ENCODE data around the gene BICRAL. TPM values are rescaled to one million over a fixed set of nuclear protein-coding genes. Genes with fewer than 3 reads are reported as not detected.
A peak's percentile ranks its signal among the peaks of the same experiment; 100 is the strongest.
"Not testable (repeated sequence)": the region's sequence is repeated elsewhere in the genome, so short reads cannot be mapped to it uniquely, and the experiment has no call there.

Gene BICRAL
- polyA plus RNA-seq, 3 donors from 2014 or later: 1.9 to 5.3 (median 2.4) TPM

- peak; percentile 89 to 90 (median 89) for DNase-seq
- Mint-ChIP-seq H3K27ac (peak overlapping the region; percentile 85 to 97 (median 94)), H3K9me3 (no peaks in the 10 kb centered on the region), H3K4me1 (peaks cover 15 to 16% of the 10 kb centered on the region in 2 donors), H3K4me3 (peak overlapping the region; percentile 96 to 99 (median 98)), H3K27me3 (ENCODE audit: low read depth in 3 of 3) (peaks cover 4 to 5% (median 4%) of the 10 kb centered on the region in 3 donors), H3K36me3 (peaks cover 4 to 13% (median 10%) of the 10 kb centered on the region in 3 donors)
Measured at GRCh38 chr6:42890311-42891198, 108.7 kb downstream of the BICRAL start.

GRCh38 chr6:42891199-42891722, 109.4 kb downstream of the BICRAL start:
- DNase-seq: no peak
- Mint-ChIP-seq H3K4me3 (peak overlapping the region; percentile 96 to 99 (median 98)), H3K9me3 (no peaks in the 10 kb centered on the region)

GRCh38 chr6:42894041-42894828, 112.4 kb downstream of the BICRAL start:
- peaks cover 16 to 21% of the 10 kb centered on the region in 2 donors for H3K4me1 Mint-ChIP-seq
- H3K9me3 Mint-ChIP-seq; H3K27me3 Mint-ChIP-seq (ENCODE audit: low read depth in 3 of 3); H3K4me3 Mint-ChIP-seq; DNase-seq; H3K36me3 Mint-ChIP-seq; H3K27ac Mint-ChIP-seq: not testable (repeated sequence)

More at GRCh38 chr6:42891199-42891722, 109.4 kb downstream of the BICRAL start:
- H3K36me3 Mint-ChIP-seq: peaks cover 2 to 6% (median 3%) of the 10 kb centered on the region in 3 donors
- H3K4me1 Mint-ChIP-seq: peaks cover 15 to 16% of the 10 kb centered on the region in 2 donors
- H3K27me3 Mint-ChIP-seq (ENCODE audit: low read depth in 3 of 3): peaks cover 4 to 5% (median 4%) of the 10 kb centered on the region in 3 donors
- peak overlapping the region; percentile 85 to 97 (median 94) for H3K27ac Mint-ChIP-seq

- no peak overlapping the region for H3K4me3 Mint-ChIP-seq
Measured at GRCh38 chr6:42896178-42896719, 114.4 kb downstream of the BICRAL start.

GRCh38 chr6:42898891-42899361, 117.1 kb downstream of the BICRAL start:
- Mint-ChIP-seq H3K27me3 (ENCODE audit: low read depth in 3 of 3) (no peaks in the 10 kb centered on the region), H3K4me1 (peaks cover 4 to 12% of the 10 kb centered on the region in 2 donors)

More at GRCh38 chr6:42896178-42896719, 114.4 kb downstream of the BICRAL start:
- DNase-seq: no peak
- Mint-ChIP-seq H3K36me3 (no peaks in the 10 kb centered on the region), H3K27ac (no peak overlapping the region), H3K27me3 (ENCODE audit: low read depth in 3 of 3) (peaks cover 0 to 3% (median 0%) of the 10 kb centered on the region in 3 donors), H3K9me3 (no peaks in the 10 kb centered on the region), H3K4me1 (peaks cover 4 to 8% of the 10 kb centered on the region in 2 donors)

DNA sequence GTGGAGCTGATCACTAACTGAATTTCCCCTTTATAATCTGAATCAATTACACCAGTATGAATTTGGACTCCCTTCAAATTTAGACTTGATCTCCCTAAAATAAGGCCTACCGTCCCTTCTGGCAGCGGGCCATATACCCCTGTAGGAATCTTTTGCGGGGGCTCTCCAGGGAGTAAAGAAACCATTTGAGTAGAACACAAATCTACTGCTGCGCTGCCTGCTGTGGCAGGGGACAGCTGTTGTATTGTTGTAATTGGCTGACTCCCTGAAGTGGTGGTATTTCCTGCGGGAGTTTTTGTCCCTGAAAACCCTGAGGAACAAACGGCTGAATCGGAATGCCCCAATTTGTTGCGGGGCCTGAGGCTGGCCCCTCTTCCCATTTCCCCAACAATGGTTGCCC, 118.0 kb downstream of the BICRAL start:
- no peaks in the 10 kb centered on the region for H3K36me3 Mint-ChIP-seq
- no peaks in the 10 kb centered on the region for H3K27me3 Mint-ChIP-seq (ENCODE audit: low read depth in 3 of 3)
- H3K4me1 Mint-ChIP-seq: peaks cover 4 to 12% of the 10 kb centered on the region in 2 donors
- DNase-seq: no peak
- H3K4me3 Mint-ChIP-seq: no peak overlapping the region
- no peak overlapping the region for H3K27ac Mint-ChIP-seq
- no peaks in the 10 kb centered on the region for H3K9me3 Mint-ChIP-seq

More at GRCh38 chr6:42898891-42899361, 117.1 kb downstream of the BICRAL start:
- no peak overlapping the region for H3K4me3 Mint-ChIP-seq
- no peaks in the 10 kb centered on the region for H3K36me3 Mint-ChIP-seq
- H3K27ac Mint-ChIP-seq: no peak overlapping the region
- peak; percentile 62 to 73 (median 64) for DNase-seq
- no peaks in the 10 kb centered on the region for H3K9me3 Mint-ChIP-seq

GRCh38 chr6:42901538-42901957, 119.7 kb downstream of the BICRAL start:
- Mint-ChIP-seq H3K4me3 (no peak overlapping the region), H3K27ac (no peak overlapping the region), H3K4me1 (peaks cover 4 to 12% of the 10 kb centered on the region in 2 donors), H3K9me3 (no peaks in the 10 kb centered on the region), H3K27me3 (ENCODE audit: low read depth in 3 of 3) (no peaks in the 10 kb centered on the region), H3K36me3 (no peaks in the 10 kb centered on the region)
- DNase-seq: peak; percentile 70 to 79 (median 73)

DNA sequence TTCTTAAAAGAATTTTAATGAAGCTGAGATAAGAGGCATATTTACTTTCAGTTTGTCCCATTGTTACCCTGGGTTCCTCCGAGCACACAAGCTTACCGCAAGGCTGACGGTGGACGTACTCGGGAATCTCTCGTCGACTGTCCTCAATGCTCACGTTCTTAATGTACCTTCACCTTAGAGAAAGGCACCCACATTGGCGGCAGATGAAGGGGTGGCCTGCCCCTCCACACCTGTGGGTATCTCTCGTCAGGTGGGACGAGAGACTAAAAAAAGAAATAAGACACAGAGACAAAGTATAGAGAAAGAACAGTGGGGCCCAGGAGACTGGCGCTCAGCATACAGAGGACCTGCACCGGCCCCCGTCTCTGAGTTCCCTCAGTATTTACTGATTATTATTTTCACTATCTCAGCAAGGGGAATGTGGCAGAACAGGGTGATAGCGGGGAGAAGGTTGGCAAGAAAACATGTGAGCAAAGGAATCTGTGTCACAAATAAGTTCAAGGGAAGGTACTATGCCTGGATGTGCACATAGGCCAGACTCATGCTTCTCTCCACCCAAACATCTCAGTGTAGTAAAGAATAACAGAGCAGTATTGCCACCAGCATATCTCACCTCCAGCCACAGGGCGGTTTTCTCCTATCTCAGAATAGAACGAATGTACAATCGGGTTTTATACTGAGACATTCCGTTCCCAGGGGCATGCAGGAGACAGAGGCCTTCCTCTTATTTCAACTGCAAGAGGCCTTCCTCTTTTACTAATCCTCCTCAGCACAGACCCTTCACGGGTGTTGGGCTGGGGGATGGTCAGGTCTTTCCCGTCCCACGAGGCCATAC, 120.8 kb downstream of the BICRAL start:
- H3K4me1 Mint-ChIP-seq: peaks cover 4 to 12% of the 10 kb centered on the region in 2 donors
- not testable (repeated sequence) for DNase-seq; H3K27ac Mint-ChIP-seq; H3K4me3 Mint-ChIP-seq; H3K36me3 Mint-ChIP-seq; H3K27me3 Mint-ChIP-seq (ENCODE audit: low read depth in 3 of 3); H3K9me3 Mint-ChIP-seq

- Mint-ChIP-seq H3K36me3 (no peaks in the 10 kb centered on the region), H3K4me3 (no peak overlapping the region), H3K4me1 (peaks cover 2 to 7% of the 10 kb centered on the region in 2 donors), H3K9me3 (no peaks in the 10 kb centered on the region), H3K27ac (no peak overlapping the region), H3K27me3 (ENCODE audit: low read depth in 3 of 3) (no peaks in the 10 kb centered on the region)
- no peak for DNase-seq
Measured at GRCh38 chr6:42904467-42904866, 122.6 kb downstream of the BICRAL start.

- Mint-ChIP-seq H3K4me1 (no peaks in the 10 kb centered on the region), H3K4me3 (no peak overlapping the region), H3K27ac (no peak overlapping the region), H3K9me3 (no peaks in the 10 kb centered on the region), H3K36me3 (peaks cover 0 to 1% (median 0%) of the 10 kb centered on the region in 3 donors), H3K27me3 (ENCODE audit: low read depth in 3 of 3) (peaks cover 0 to 1% (median 1%) of the 10 kb centered on the region in 3 donors)
- no peak for DNase-seq
Measured at GRCh38 chr6:42907336-42907735, 125.5 kb downstream of the BICRAL start.

DNA sequence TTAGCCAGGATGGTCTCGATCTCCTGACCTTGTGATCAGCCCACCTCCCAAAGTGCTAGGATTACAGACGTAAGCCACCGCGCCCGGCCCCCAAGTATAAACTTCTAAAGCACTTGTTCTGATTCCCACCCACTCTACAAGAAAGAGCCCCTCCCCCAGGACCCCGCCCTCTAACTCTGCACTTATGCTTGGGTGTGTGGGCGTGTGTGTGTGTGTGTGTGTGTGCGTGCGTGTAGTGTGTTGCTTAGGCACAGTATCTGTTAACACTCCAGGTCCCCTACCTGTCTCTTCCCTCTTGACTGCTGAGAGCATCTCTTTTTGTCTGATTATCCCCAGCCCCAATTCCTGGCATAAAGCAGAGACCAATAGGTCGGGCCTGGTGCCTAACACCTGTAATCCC, 128.0 kb downstream of the BICRAL start:
- H3K36me3 Mint-ChIP-seq: peaks cover 0 to 2% (median 0%) of the 10 kb centered on the region in 3 donors
- no peaks in the 10 kb centered on the region for H3K9me3 Mint-ChIP-seq
- no peaks in the 10 kb centered on the region for H3K4me1 Mint-ChIP-seq
- H3K4me3 Mint-ChIP-seq: no peak overlapping the region
- H3K27ac Mint-ChIP-seq: no peak overlapping the region
- H3K27me3 Mint-ChIP-seq (ENCODE audit: low read depth in 3 of 3): peaks cover 2 to 8% (median 3%) of the 10 kb centered on the region in 3 donors
- no peak for DNase-seq

GRCh38 chr6:42911171-42912021, 129.5 kb downstream of the BICRAL start:
- H3K4me3 Mint-ChIP-seq: no peak overlapping the region
- no peak for DNase-seq
- peaks cover 0 to 2% (median 0%) of the 10 kb centered on the region in 3 donors for H3K36me3 Mint-ChIP-seq
- no peak overlapping the region for H3K27ac Mint-ChIP-seq
- peaks cover 2 to 8% (median 3%) of the 10 kb centered on the region in 3 donors for H3K27me3 Mint-ChIP-seq (ENCODE audit: low read depth in 3 of 3)
- H3K9me3 Mint-ChIP-seq: no peaks in the 10 kb centered on the region
- H3K4me1 Mint-ChIP-seq: no peaks in the 10 kb centered on the region

Data from immature natural killer cell (primary cell).